HG03103 (cell line): ENCODE data around the gene CAMSAP3.

Experiments
- ATAC-seq: cut with Tn5 transposase; IDR thresholded peaks from one replicate; pipeline ENCODE4 v1.9.1; 2021; ENCODE audit warnings: low read depth; ENCODE audit not compliant: unreplicated experiment

Gene CAMSAP3, protein sequence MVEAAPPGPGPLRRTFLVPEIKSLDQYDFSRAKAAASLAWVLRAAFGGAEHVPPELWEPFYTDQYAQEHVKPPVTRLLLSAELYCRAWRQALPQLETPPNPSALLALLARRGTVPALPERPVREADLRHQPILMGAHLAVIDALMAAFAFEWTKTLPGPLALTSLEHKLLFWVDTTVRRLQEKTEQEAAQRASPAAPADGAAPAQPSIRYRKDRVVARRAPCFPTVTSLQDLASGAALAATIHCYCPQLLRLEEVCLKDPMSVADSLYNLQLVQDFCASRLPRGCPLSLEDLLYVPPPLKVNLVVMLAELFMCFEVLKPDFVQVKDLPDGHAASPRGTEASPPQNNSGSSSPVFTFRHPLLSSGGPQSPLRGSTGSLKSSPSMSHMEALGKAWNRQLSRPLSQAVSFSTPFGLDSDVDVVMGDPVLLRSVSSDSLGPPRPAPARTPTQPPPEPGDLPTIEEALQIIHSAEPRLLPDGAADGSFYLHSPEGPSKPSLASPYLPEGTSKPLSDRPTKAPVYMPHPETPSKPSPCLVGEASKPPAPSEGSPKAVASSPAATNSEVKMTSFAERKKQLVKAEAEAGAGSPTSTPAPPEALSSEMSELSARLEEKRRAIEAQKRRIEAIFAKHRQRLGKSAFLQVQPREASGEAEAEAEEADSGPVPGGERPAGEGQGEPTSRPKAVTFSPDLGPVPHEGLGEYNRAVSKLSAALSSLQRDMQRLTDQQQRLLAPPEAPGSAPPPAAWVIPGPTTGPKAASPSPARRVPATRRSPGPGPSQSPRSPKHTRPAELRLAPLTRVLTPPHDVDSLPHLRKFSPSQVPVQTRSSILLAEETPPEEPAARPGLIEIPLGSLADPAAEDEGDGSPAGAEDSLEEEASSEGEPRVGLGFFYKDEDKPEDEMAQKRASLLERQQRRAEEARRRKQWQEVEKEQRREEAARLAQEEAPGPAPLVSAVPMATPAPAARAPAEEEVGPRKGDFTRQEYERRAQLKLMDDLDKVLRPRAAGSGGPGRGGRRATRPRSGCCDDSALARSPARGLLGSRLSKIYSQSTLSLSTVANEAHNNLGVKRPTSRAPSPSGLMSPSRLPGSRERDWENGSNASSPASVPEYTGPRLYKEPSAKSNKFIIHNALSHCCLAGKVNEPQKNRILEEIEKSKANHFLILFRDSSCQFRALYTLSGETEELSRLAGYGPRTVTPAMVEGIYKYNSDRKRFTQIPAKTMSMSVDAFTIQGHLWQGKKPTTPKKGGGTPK

DNA sequence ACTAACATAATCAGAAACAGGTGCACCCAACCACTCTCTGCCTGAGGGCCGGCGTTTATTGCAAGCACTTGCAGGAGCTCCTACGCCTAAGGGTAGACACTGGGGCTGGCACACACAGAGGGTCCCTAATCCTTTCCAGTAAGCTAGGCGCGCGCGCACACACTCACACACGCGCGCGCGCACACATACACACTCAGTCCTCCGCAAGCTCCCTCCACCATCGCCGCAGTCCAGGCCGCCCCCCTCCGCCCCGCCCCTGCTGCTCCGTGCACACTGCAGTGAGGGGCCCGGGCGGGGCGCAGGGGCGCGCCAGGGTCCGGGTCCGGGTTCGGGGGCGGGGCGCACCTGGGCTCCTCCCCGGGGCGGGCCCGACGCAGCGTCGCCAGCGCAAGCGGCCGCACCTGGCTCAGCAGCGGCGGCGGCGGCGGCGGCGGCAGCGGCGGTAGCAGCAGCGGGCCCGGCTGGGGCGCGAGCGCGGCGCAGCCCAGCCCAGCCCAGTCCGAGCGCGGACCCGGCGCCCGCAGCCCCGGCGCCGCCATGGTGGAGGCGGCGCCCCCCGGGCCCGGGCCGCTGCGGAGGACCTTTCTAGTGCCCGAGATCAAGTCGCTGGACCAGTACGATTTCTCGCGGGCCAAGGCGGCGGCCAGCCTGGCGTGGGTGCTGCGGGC lies at the start of gene CAMSAP3:
CAMSAP3 (plus strand) TSS at position 398 of the 668 bp plus-strand sequence; CDS start at position 538, 140 bp downstream.
- no peak for ATAC-seq

- no peak for ATAC-seq
Observed at GRCh38 chr19:7545904-7546303, 49.8 kb upstream of the CAMSAP3 start.

DNA sequence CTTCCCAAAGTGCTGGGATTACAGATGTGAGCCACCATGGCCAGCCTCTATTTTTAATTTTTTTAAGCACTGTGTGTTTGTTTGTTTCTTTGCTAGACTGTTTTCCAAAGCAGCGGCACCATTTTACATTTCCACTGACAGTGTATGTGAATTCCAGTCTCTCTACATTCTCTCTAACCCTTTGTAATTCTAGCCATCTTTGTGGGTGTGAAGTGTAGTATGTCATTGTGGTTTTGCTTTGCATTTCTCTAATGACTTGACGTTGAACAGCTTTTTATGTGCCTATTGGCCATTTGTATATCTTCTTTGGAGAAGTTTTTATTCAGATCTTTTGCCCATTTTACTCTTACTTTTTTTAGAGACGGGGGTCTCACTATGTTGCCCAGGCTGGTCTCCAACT lies 48.5 kb upstream of the CAMSAP3 start:
- ATAC-seq: no peak

DNA sequence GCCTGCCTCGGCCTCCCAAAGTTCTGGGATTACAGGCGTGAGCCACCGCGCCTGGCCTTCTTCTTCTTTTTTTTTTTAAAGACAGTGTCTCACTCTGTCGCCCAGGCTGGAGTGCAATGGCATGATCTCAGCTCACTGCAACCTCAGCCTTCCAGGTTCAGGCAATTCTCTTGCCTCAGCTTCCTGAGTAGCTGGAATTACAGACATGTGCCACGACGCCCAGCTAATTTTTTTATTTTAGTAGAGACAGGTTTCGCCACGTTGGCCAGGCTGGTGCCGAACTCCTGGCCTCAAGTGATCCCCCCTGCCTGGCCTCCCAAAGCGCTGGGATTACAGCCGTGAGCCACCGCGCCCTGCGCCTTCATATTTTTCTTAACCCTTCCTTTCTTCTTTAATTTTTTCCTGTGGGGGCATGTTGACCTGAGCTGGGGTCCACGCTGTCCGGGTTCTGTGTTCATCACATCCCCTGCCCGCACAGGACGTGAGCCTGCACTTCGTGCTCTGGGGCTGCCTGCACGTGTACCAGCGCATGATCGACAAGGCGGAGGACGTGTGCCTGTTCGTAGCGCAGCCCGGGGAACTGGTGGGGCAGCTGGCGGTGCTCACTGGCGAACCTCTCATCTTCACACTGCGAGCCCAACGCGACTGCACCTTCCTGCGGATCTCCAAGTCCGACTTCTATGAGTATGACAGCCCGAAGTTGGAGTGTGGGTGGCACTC lies 46.1 kb upstream of the CAMSAP3 start:
- ATAC-seq: no peak

DNA sequence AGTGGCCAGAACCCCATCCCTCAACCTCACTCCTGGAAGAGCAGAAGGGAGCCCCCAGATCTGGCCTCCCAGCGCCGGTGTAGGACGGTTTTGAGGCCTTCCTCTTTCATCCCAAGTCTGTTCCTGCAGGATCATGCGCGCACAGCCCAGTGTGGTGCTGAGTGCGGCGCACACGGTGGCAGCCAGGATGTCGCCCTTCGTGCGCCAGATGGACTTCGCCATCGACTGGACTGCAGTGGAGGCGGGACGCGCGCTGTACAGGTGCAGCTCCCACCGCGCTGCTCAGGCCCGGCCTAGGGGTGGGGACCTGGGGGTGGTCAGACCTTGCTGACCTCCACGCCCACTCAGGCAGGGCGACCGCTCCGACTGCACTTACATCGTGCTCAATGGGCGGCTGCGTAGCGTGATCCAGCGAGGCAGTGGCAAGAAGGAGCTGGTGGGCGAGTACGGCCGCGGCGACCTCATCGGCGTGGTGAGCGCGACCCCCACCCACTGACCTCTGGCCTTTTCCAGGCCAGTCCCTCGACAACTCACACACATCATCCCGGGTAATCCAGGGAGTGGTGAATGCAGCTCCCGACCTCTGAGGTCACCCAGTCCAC lies 45.4 kb upstream of the CAMSAP3 start:
- no peak for ATAC-seq

- ATAC-seq: no peak
Observed at GRCh38 chr19:7550987-7551761, 44.5 kb upstream of the CAMSAP3 start.

DNA sequence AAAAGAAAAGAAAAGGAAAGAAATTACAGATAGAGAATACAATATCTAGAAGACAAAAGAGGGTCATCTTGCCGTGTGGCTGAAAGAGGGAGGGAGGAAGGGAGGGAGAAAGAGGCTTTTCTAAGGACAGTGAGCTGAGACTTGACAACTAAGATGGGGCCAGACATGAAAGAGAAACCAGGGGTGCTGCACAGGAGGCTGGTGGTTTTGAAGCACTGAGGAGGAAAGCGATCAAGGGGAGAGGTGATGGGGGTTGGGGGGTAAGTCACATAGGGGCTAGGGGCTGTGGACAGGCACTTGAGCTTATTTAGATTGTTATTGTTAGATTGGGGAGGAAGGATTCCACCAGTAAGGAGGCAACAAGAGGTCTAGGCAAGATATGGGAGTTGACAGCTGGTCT lies 42.9 kb upstream of the CAMSAP3 start:
- no peak for ATAC-seq

DNA sequence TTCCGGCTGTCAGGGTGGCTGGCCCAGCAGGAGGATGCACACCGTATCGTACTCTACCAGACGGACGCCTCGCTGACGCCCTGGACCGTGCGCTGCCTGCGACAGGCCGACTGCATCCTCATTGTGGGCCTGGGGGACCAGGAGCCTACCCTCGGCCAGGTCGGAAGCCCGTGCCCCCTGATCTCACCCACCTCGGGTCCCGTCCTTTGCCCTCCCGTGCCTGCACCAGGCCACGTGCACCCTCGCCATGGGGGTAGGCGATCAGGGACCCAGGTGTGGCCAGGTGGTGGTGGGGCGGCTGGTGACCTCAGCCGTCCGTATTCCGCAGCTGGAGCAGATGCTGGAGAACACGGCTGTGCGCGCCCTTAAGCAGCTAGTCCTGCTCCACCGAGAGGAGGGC lies 41.1 kb upstream of the CAMSAP3 start:
- no peak for ATAC-seq

DNA sequence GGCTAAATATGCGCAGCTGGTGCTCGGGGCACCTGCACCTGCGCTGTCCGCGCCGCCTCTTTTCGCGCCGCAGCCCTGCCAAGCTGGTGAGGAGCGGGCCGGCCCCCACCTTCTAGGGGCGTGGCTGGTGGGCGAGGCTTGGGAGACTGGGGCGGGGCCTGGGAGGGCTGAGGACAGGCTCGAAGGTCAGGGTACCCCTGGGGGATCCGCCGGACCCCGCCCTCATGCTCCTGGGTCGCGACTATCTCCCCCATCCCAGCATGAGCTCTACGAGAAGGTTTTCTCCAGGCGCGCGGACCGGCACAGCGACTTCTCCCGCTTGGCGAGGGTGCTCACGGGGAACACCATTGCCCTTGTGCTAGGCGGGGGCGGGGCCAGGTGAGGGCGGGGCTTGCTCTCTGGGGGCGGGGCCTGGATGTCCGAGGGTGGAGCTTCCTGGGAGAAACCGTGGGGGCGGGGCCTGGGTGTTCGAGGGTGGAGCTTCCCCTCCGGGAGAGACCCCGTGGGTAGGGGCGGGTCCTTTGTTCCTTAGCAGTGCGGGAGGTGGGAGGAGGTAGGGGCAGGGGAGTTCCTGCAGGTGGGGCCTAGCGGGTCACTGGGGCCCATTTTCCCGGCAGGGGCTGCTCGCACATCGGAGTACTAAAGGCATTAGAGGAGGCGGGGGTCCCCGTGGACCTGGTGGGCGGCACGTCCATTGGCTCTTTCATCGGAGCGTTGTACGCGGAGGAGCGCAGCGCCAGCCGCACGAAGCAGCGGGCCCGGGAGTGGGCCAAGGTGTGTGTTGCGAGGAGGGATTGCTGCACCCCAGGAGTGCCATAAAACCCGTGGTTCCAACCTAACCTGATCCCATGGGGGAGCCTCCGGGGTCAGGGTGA lies 40.4 kb upstream of the CAMSAP3 start:
- no peak for ATAC-seq

- ATAC-seq: no peak
Observed at GRCh38 chr19:7556696-7557315, 38.9 kb upstream of the CAMSAP3 start.

GRCh38 chr19:7558667-7559066 lies 37.0 kb upstream of the CAMSAP3 start:
- no peak for ATAC-seq

GRCh38 chr19:7559102-7559501 lies 36.6 kb upstream of the CAMSAP3 start:
- no peak for ATAC-seq

DNA sequence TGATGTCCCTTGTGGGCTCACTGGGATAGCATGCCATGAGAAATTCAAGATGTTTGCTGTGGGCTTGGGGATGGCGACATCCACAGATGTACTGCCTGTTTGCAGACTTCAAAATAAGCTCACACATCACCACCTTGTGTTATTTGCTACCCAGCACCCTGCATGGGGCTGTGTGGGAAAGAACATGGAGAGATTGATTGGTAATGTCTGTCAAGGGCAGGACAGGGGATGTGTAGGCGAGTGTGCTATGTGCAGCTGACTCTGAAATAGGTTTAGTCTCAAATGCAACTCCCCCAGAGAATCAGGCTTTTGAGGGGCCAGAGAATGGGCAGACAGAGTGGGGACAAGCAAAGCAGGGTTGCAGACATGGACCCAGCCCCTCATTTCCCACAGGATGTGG lies 35.4 kb upstream of the CAMSAP3 start:
- no peak for ATAC-seq

GRCh38 chr19:7561325-7561724 lies 34.3 kb upstream of the CAMSAP3 start:
- ATAC-seq: no peak

- no peak for ATAC-seq
Observed at GRCh38 chr19:7562646-7563393, 32.8 kb upstream of the CAMSAP3 start.

GRCh38 chr19:7564866-7565265 lies 30.8 kb upstream of the CAMSAP3 start:
- no peak for ATAC-seq
